Measurements from ENCODE around the gene ELFN1.

The ELFN1 gene

DNA sequence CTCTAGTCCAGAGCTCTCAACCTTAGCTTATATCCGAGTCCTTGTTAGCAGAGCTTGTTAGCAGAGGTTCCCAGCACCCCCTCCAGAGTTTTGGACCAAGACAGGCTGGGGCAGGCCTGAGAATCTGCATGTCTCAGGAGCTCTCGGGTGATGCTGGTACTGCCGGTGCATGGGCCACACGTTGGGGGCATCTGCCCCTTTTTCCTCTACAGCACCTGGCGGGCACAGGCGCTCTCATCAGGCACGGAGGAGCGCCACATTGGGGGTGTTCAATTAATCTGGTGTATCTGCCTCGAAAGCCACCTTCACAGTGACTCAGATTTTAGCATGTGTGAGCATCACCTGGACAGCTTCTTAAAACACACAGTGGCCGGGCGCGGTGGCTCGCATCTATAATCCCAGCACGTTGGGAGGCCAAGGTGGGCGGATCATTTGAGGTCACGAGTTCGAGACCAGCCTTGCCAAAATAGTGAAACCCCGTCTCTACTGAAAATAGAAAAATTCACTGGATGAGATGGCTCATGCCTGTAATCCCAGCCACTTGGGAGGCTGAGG, 117.7 kb downstream of the ELFN1 start:
- TF ChIP-seq POLR2AphosphoS5 (IDR thresholded peaks at IDR 0.05; ENCODE audit: low read depth, low read length) (no peak), SIN3A (IDR thresholded peaks at IDR 0.05; ENCODE audit: borderline replicate concordance, insufficient read depth, low read length) (no peak), FOXP2 (optimal IDR thresholded peaks at IDR 0.05; ENCODE audit: borderline replicate concordance, extremely low read depth, extremely low read length, insufficient read depth) (no peak), TAF1 (IDR thresholded peaks at IDR 0.05; ENCODE audit: borderline replicate concordance, insufficient read depth, low read length) (no peak)
- TF ChIP-seq, protein P1, sequence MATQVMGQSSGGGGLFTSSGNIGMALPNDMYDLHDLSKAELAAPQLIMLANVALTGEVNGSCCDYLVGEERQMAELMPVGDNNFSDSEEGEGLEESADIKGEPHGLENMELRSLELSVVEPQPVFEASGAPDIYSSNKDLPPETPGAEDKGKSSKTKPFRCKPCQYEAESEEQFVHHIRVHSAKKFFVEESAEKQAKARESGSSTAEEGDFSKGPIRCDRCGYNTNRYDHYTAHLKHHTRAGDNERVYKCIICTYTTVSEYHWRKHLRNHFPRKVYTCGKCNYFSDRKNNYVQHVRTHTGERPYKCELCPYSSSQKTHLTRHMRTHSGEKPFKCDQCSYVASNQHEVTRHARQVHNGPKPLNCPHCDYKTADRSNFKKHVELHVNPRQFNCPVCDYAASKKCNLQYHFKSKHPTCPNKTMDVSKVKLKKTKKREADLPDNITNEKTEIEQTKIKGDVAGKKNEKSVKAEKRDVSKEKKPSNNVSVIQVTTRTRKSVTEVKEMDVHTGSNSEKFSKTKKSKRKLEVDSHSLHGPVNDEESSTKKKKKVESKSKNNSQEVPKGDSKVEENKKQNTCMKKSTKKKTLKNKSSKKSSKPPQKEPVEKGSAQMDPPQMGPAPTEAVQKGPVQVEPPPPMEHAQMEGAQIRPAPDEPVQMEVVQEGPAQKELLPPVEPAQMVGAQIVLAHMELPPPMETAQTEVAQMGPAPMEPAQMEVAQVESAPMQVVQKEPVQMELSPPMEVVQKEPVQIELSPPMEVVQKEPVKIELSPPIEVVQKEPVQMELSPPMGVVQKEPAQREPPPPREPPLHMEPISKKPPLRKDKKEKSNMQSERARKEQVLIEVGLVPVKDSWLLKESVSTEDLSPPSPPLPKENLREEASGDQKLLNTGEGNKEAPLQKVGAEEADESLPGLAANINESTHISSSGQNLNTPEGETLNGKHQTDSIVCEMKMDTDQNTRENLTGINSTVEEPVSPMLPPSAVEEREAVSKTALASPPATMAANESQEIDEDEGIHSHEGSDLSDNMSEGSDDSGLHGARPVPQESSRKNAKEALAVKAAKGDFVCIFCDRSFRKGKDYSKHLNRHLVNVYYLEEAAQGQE (IDR thresholded peaks at IDR 0.05; ENCODE audit: insufficient read depth in 1 of 2, low read depth in 2 of 2, low read length in 2 of 2), result no peak

DNA sequence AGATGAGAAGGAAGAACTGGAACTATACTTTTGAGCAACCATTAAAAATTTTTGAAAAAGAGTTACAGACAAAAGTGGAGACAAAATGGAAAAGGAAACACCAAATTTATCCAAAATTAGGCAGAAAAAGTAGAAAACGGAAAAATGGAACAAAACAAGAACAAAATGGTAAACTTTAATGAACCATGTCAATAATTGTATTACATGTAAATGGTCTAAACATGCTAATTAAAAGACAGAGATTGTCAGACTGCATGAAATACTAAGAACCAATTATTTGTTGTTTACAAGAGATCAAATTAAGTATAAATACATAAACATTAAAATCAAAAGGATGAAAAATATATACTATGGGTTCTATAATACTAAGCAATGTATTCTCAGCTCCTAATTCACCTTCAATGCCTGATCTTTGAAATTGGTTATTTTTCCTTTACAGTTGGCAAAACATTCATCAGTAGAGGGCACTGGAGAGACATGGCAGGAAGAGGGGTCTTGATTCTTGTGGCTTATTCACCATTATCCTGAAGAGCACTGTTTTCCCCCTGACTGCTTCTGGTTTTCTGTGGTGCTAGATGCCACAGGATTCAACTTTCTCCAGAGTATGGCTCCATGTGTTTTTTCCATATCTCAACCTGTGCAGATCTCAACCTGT, 124.9 kb downstream of the ELFN1 start:
- TF ChIP-seq, protein P1 (IDR thresholded peaks at IDR 0.05; ENCODE audit: insufficient read depth in 1 of 2, low read depth in 2 of 2, low read length in 2 of 2), result no peak
- no peak for TF ChIP-seq FOXP2 (optimal IDR thresholded peaks at IDR 0.05; ENCODE audit: borderline replicate concordance, extremely low read depth, extremely low read length, insufficient read depth)
- no peak for TF ChIP-seq TAF1 (IDR thresholded peaks at IDR 0.05; ENCODE audit: borderline replicate concordance, insufficient read depth, low read length)
- TF ChIP-seq SIN3A (IDR thresholded peaks at IDR 0.05; ENCODE audit: borderline replicate concordance, insufficient read depth, low read length), result no peak
- no peak for TF ChIP-seq POLR2AphosphoS5 (IDR thresholded peaks at IDR 0.05; ENCODE audit: low read depth, low read length)
